HG03354 (cell line): Measurements from ENCODE around the gene CA10.

Experiments
- ATAC-seq: cut with Tn5 transposase; IDR thresholded peaks from one replicate; pipeline ENCODE4 v1.9.1; 2021; ENCODE audit warnings: mild to moderate bottlenecking; ENCODE audit not compliant: unreplicated experiment, poor library complexity, severe bottlenecking

CA10 gene

DNA sequence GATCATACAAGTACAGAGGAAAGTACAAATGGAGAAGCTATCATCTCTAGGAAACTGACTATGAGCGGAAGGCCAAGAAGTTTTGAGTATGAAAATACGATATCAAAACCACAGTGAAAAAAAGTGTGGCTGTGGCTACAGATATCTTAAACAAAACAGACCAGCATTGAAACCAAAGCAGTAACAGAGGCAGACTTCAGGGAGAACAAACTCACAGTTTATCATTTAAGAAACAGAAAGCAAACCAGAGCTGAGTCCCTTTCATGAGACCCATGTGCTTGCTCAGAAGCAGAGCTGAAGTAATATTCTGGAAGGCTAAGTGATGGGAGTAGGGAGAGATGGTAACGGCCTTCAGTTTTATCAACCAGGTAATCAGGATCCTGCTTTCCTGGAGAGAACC, 317.8 kb downstream of the CA10 start:
- ATAC-seq, result no peak

GRCh38 chr17:51833620-51834019, 324.9 kb downstream of the CA10 start:
- ATAC-seq, result no peak

GRCh38 chr17:51833045-51833444, 325.5 kb downstream of the CA10 start:
- ATAC-seq, result no peak

DNA sequence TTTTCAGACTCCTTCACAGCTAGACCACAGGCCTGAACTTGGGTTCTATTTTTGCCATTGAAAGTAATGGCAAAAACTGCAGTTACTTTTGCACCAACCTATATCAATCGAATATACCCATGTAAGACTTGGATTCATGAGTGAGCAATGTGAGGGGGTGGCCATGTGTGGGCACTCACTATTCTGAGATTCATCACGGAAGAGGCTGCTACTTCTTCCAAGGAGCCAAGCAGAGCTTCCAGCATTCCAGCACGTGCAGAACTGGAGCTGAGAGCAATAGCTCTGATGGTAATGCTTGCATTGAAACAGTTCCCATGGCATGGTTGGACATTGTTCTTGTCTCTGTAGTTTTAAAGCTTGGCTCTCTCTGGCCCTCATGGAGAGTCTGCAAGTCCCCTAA, 327.6 kb downstream of the CA10 start:
- no peak for ATAC-seq

- ATAC-seq, result no peak
These were observed 328.1 kb downstream of the CA10 start for GRCh38 chr17:51830451-51830850.

- ATAC-seq, result no peak
These were observed 329.6 kb downstream of the CA10 start for GRCh38 chr17:51828901-51829300.

DNA sequence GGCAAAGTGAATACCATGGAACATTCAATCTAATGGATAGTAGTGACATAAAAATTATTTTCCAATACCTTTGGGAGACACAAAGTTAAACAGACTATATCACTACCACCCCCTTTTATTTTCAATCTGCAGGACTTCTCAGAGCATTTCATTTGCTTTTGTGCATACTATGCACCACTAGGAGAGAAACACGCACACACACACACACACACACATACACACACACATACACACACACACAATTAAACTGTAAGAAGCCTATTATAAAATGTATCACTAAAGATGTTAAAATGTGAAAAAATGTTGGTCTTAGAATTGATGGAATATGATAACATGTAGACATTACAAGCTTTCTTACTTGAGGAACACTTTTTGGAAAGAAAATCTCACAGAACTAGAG, 331.4 kb downstream of the CA10 start:
- ATAC-seq, result no peak

DNA sequence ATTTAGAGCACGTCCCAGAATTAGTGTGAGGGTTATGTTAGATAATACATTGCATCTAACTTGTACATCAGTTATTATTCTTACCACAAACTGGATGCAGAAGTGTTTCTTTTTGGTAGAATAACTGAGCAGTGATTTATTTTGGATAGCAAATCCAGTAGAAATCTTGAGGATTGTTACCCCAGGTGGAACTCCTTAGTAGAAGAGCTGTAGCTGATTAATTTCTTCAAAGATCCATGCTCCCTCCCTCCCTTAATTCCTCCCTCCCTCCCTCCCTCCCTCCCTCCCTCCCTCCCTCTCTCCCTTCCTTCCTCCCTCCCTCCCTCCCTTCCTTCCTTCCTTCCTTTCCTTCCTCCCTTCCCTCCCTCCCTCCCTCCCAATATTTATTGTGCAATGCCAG, 337.7 kb downstream of the CA10 start:
- ATAC-seq, result no peak

DNA sequence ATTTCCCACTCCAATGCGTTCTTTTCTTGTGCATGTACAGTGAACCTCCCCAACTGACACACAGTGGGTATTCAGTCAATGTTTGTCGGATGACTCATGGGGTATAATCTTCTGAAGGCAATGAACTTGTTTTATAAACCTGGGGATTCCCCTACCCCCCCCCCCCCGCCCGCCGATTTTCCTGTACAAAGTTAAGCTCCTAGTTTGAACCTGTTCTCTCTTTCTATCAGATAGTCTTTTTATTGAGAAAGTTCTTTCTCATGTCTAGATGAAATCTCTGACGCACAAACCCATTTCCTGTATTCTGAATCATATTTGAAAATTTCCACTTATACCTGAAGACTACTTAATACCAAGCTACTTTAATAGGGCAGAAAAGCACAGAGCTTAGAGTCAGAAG, 338.3 kb downstream of the CA10 start:
- ATAC-seq, result no peak

DNA sequence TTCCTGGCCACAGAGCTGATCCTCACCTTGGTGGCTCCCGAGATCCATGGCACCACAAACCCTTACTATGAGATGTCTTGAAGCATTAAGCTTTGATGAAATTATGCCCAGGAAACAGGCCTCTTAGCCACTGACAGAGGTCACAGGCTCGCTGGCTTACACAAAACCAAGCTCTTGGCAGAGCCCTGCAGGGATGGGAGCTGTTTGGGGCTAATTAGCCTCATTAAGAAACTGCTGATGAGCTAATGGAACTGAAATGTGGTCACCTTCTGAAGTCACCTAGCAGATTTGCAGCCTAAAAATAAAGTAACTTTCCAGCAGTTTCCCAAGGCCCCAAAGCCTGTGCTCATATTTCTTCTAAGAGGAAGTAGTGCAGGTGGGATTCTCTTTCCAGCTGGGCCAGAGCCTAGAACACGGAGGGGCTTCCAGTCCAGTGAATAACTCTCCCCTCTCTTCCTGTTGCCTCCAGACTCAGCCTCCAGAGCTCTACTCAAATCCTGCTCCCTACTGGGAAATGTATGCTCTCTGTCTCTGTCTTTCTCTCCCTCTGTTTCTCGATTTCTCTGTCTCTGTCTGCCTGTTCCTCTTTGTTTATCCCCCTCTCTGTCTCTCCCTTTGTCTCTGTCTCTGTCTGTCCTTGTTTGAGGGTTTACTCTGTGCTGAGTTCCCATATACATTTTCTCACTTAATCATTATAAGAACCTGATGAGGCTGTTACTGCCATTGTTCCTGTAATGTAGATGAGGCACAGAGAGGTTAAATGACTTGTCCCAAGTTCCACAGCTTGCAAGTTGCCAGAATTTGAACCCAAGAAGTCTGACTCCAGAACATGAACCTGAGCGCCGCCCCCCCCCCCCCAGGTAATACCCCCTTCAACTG, 338.9 kb downstream of the CA10 start:
- no peak for ATAC-seq

DNA sequence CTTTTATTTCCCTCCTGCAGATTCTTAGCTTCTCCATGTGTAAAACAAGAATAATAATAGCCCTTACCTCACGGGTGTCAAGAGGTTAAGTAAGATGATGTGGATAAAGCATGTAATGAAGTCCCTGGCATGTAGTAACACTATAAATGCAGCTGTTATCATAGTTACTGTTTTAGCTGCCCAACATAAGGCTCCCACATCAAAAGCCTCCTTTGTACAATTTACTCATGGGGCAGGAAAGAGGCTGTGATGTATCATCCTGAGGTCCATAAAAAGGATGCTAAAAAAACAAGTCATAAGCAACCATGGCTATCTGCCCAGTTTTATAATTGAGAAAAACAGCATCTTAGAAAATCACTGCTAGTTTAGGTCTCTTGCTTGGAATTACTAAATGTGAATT, 339.7 kb downstream of the CA10 start:
- no peak for ATAC-seq

GRCh38 chr17:51817955-51818354, 340.6 kb downstream of the CA10 start:
- ATAC-seq, result no peak

DNA sequence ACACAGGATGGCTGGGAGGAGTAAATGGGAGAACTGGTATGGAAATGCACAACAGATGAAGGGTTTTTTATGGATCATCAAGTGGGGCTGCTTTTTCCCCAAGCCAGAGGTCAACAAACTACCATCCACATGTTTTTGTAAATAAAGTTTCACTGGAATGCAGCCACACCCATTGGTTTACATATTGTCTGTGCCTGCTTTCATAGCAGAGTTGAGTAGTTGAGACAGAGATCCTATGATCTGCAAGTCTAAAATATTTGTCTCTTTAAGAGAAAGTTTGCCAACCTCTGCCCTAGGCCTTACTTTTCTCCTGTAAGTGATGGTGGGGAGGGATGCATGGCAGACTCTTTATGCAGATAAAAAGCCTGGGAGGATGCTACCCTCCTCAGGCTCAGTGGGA, 341.4 kb downstream of the CA10 start:
- ATAC-seq, result no peak

DNA sequence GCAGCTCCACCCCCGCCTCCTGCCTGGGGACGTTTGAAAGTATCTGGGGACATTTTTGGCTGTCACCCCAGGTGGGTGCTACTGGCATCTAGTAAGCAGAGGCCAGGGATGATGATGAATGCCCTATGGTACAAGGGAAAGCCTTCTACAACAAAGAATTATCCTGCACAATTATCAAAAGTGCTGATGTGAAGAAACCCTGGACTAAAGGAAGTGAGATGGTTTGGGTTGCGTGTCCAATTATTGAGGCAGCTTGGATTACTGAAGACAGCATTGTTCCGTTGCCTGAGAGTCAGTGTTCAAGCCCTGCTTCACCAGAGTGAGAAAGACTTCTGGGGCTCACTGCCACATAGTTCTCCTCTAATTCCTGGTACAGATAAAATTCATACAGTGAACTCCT, 343.4 kb downstream of the CA10 start:
- no peak for ATAC-seq

DNA sequence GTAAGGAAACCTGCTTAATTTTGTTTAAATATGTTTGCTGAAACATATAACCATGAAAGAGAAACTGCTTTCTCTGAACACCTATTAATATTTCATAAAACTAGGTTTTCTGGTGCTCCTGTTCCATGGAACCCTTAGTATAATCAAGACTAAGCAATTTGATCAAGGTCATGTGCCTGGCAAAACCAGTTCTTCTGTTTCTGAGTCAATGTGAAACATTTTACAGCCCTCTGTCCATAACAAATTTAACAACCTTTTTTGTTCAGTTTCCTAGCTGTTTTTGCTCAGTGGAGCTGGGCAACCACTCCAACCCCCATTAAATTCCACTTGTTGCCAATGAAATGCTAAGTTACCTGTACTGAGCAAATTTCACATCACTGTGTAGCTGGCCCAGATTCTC, 344.0 kb downstream of the CA10 start:
- no peak for ATAC-seq

DNA sequence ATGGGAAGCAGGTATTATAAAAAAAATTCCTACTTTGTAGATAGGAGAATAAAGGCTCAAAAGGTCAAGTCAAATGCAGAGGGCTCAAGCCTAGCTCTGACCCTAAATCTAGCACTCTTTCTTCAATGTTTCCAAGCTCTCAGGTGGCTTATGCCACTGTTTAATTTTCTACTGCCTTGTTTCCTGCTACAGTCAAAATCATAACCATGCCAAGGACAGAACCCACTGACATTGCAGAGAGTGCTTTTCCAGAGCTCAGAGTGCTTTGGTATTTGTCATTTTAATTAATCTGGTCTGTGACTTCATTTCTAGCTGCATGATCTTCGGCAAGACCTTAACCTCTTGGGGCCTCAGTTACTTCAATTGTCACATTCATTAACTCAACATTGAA, 344.7 kb downstream of the CA10 start:
- ATAC-seq, result no peak

- ATAC-seq, result no peak
These were observed 345.3 kb downstream of the CA10 start for GRCh38 chr17:51813140-51813783.

DNA sequence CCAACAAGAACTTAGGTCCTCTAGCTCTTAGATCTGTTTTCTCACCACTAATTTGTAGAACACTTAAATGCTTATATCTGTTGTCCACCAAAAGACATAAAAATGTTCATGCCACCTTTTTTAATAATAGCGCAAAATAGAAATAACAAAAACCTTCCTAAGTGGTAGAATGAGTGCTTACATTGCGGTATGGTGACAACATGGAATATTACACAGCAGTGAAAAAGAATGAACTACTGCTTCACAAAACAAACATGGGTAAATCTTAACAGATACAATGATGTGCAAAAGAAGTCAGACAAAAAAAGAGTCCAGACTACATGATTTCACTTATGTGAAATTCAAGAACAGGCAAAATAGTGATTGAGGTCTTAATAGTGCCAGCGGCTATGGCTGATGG, 351.1 kb downstream of the CA10 start:
- ATAC-seq, result no peak

DNA sequence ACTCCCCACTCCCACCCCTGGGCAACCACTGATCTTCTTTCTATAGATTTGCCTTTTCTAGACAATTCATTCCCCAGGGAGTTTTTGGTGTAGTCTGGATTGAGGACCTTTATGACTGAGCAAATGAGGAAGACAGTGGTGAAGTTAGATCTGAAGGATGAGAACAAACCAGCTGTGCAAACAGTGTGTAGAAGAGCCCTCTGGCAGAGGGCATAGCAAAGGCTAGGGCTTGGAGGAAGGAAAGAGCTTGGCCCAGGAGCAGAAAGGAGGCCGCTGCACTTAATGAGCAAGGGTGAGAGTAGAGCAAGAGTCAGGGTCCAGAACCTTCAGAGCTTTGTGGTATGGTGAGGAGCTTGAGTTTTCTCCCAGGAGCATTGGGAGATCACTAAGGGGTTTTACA, 352.7 kb downstream of the CA10 start:
- ATAC-seq, result no peak

GRCh38 chr17:51805185-51805584, 353.3 kb downstream of the CA10 start:
- no peak for ATAC-seq

GRCh38 chr17:51803161-51803560, 355.4 kb downstream of the CA10 start:
- no peak for ATAC-seq
